Activated CD4-positive, alpha-beta T cell treated with anti-CD3 and anti-CD28 coated beads for 4 hours (primary cell): ENCODE data around the gene SERPINE1.
"Not testable (repeated sequence)": the region's sequence is repeated elsewhere in the genome, so short reads cannot be mapped to it uniquely, and the experiment has no call there.

Source experiments
- DNase-seq, 2 donors: peaks; one replicate each; pipeline ENCODE4 v3.0.0-alpha.2; 2020

The SERPINE1 gene

DNA sequence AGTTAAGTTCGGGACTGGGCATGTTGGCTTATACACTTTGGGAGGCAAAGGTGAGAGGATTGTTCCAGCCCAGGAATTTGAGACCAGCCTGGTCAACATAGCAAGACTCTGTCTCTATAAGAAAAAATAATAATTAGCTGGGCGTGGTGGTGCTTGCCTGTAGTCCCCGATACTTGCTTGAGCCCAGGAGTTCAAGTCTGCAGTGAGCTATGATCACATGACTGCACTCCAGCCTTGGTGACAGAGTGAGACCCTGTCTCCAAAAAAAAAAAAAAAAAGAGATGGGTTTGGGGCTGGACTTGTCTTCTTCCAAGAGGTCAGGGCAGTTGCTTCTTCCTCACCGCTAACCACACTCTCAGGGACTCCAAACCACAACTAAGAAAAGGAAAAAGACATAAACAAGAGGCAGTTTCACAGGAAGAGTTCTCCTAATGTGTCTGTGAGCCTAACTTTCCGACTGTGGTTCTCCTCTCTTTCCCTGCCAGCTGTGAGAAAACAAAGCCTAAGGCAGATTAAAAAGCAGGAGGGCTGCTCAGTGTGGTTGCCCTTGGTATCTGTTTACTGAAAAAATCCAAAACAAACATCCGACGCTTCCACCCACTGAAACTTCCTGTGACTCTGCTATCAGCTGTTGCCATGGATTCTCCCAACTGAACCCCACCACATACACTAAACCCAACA, 2.4 kb upstream of the SERPINE1 start:
- no peak for DNase-seq

GRCh38 chr7:101125989-101126650, 784 bp upstream of the SERPINE1 start:
- DNase-seq, result no peak

DNA sequence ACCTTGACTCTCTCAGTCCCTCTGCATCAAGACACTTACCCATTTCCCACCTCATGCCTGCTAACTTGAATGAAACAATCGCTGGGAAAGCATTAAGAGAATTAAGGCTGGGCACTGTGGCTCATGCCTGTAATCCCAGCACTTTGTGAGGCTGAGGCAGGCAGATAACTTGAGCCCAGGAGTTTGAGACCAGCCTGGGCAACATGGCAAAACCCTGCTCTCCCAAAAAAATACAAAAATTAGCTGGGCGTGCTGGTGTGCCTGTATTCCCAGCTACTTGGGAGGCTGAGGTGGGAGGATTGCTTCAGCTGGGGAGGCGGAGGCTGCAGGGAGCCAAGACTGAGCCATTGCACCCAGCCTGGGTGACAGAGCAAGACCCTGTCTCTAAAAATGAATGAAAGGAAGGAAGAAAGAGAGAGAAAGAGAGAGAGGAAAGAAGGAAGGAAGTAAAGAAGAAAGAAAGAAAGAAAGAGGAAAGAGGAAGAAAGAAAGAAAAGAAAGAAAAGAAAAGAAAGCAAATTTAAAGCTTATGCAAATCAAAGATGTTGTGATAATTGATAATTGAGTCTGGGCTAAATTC, 646 bp downstream of the SERPINE1 start:
- DNase-seq, result no peak

GRCh38 chr7:101128040-101128834, 1.3 kb downstream of the SERPINE1 start:
- DNase-seq, result no peak

GRCh38 chr7:101129603-101130117, 2.8 kb downstream of the SERPINE1 start:
- no peak for DNase-seq

- not testable (repeated sequence) for DNase-seq
Observed at GRCh38 chr7:101132626-101133600, 6.0 kb downstream of the SERPINE1 start.

DNA sequence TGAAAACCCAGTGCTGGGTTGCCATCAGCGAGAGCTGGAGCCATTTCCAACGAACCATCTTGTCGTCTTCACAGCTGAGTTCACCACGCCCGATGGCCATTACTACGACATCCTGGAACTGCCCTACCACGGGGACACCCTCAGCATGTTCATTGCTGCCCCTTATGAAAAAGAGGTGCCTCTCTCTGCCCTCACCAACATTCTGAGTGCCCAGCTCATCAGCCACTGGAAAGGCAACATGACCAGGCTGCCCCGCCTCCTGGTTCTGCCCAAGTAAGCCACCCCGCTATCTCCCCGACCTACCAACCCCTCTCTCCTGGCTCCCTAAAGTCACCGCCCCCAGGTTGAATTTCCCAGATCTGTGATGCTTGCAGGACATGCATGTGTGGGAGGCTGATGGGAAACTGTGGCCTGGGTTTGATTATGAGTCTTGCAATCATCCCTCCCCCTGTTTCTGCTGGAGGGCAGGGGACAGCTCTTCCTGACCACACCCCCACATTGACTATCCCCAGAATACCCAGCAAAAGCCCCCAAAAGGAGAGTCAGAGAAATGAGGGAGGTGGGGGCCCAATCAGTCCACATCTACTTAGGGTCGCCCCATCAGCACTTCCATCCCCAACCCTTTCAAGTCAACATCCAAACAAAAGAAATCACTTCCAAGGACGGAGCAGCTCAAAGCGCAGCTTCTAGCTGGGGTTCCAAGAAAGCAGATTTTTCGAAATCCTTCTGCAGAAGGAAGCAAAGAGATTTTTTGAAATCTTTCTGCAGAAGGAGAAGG, 6.9 kb downstream of the SERPINE1 start:
- DNase-seq, result no peak

DNA sequence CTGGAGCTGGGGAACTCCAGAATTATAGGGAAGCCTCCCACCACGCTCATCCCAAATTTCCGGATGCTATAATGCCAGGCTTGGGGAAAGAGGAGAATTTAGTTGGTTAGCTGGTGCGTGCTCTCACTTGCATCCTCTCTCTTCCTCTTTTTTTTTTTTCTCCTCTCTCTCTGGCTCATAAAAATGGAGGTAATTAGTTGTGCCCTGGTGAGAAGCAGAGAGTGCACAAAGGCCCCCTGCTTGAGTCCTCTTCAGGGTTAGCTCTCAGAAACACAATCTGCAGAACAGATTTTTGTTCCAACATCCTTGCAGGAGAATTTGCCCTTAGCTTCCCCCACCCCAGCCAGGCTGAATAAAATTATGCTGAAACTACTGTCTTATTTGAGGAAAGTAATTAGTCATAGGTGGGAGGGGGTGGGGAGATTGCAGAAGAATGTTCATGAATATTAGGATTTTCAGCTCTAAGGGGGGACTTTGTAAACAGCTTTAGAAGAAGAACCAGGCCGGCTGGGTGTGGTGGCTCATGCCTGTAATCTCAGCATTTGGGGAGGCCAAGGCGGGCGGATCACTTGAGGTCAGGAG, 7.6 kb downstream of the SERPINE1 start:
- DNase-seq, result no peak

DNA sequence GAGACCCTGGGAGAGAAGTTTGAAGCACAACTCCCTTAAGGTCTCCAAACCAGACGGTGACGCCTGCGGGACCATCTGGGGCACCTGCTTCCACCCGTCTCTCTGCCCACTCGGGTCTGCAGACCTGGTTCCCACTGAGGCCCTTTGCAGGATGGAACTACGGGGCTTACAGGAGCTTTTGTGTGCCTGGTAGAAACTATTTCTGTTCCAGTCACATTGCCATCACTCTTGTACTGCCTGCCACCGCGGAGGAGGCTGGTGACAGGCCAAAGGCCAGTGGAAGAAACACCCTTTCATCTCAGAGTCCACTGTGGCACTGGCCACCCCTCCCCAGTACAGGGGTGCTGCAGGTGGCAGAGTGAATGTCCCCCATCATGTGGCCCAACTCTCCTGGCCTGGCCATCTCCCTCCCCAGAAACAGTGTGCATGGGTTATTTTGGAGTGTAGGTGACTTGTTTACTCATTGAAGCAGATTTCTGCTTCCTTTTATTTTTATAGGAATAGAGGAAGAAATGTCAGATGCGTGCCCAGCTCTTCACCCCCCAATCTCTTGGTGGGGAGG, 10.8 kb downstream of the SERPINE1 start:
- DNase-seq, result no peak

DNA sequence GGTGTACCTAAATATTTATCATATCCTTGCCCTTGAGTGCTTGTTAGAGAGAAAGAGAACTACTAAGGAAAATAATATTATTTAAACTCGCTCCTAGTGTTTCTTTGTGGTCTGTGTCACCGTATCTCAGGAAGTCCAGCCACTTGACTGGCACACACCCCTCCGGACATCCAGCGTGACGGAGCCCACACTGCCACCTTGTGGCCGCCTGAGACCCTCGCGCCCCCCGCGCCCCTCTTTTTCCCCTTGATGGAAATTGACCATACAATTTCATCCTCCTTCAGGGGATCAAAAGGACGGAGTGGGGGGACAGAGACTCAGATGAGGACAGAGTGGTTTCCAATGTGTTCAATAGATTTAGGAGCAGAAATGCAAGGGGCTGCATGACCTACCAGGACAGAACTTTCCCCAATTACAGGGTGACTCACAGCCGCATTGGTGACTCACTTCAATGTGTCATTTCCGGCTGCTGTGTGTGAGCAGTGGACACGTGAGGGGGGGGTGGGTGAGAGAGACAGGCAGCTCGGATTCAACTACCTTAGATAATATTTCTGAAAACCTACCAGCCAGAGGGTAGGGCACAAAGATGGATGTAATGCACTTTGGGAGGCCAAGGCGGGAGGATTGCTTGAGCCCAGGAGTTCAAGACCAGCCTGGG, 11.4 kb downstream of the SERPINE1 start:
- DNase-seq, result peak; percentile 88 to 91

- DNase-seq, result no peak
Observed at GRCh38 chr7:101140339-101140699, 13.4 kb downstream of the SERPINE1 start.

GRCh38 chr7:101140746-101141382, 14.0 kb downstream of the SERPINE1 start:
- DNase-seq, result no peak

DNA sequence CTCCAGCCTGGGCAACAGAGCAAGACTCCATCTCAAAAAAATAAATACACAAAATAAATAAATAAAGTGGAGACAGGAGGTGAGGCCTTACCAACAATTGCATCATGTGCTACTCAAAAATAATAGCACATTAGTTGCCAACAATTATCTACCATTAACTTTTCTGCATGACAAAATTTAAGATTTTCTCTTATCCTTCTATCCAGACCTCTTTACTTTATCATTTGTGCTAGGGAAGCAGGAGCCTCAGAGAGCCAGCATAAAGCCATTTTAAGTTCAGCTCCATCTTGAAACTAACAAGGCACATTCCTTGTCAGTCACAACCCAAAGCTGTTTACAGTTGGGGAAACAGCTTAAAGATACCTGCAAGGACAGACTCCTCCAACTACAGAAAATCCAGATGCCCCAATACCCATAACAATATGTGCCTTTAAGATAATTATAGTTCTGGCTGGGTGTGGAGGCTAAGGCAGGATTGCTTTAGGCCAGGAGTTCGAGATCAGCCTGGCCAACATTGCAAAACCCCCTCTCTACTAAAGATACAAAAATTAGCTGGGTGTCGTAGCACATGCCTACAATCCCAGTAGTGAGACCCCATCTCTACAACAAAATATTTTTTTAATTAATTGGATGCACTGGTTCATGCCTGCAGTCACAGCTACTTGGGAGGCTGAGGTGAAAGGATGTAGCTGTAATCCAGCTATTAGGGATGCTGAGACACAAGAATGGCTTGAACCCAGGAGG, 25.2 kb downstream of the SERPINE1 start:
- DNase-seq, result no peak

- DNase-seq, result peak; percentile 93 to 96
Observed at GRCh38 chr7:101153969-101154692, 27.2 kb downstream of the SERPINE1 start, which contains the start of gene AP1S1. AP1S1 (plus strand) TSS chr7:101154476; CDS start chr7:101154515, 39 bp downstream.

- no peak for DNase-seq
Observed at GRCh38 chr7:101154693-101155102, 27.8 kb downstream of the SERPINE1 start.

- DNase-seq, result no peak
Observed at GRCh38 chr7:101155303-101155702, 28.4 kb downstream of the SERPINE1 start.

DNA sequence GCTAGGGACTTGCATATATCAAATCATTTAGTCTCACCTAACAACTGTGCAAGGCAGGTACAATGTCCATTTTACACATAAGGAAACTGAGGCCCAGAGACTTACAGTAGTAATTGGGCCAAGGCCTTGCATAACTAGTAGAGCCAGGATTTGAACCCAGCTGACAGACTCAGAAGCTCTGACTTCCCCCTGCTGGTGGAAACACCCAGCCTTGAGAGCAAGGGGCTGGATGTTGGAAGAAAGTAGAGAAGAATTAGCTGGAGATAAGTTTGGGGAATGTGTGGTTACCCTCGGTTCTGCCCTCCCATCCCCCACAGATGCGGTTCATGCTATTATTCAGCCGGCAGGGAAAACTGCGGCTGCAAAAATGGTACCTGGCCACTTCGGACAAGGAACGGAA, 29.4 kb downstream of the SERPINE1 start:
- DNase-seq, result no peak
